IPS-18a (cell line): ENCODE results near the gene CHST11.
"Not testable (repeated sequence)": the region's sequence is repeated elsewhere in the genome, so short reads cannot be mapped to it uniquely, and the experiment has no call there.

ENCODE experiments used
- H3K27ac ChIP-seq: one replicate; pipeline ENCODE4 v1.5.1; 2013; ENCODE audit warnings: low read length
- H3K27me3 ChIP-seq: one replicate; pipeline ENCODE4 v1.6.1; 2013; ENCODE audit warnings: mild to moderate bottlenecking, low read length; ENCODE audit not compliant: control insufficient read depth, insufficient read depth
- H3K36me3 ChIP-seq: one replicate; pipeline ENCODE4 v1.6.1; 2013; ENCODE audit warnings: low read depth, low read length; ENCODE audit not compliant: control insufficient read depth
- H3K4me1 ChIP-seq: one replicate; pipeline ENCODE4 v1.6.1; 2013; ENCODE audit warnings: low read depth, low read length; ENCODE audit not compliant: control insufficient read depth
- H3K4me3 ChIP-seq: one replicate; pipeline ENCODE4 v1.5.1; 2013; ENCODE audit warnings: low read length
- H3K9ac ChIP-seq: one replicate; pipeline ENCODE4 v1.6.1; 2013; ENCODE audit warnings: mild to moderate bottlenecking, low read length, moderate library complexity
- H3K9me3 ChIP-seq: one replicate; pipeline ENCODE4 v1.6.1; 2013; ENCODE audit warnings: low read depth, low read length; ENCODE audit not compliant: control insufficient read depth

Gene CHST11

DNA sequence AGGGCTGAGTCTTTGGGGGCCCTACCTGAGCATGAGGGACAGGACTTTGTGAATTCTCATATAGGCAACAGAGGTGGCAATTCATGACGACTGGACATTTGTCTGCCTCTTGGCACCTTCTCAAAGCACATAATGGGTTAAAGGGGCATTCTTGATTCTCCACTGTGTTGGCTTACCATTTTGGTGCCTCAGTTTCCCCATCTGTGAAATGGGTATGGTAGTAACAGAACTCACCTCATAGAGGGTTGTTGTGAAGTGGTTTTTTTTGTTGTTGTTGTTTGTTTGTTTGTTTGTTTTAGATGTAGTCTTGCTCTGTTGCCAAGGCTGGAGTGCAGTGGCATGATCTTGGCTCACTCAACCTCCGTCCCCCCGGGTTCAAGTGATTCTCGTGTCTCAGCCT is 106.0 kb downstream of the CHST11 start:
- H3K9me3 ChIP-seq: no peaks in the 10 kb centered on the region
- no peak overlapping the region for H3K27ac ChIP-seq
- no peak overlapping the region for H3K9ac ChIP-seq
- H3K27me3 ChIP-seq: no peaks in the 10 kb centered on the region
- H3K4me3 ChIP-seq: no peak overlapping the region
- H3K36me3 ChIP-seq: no peaks in the 10 kb centered on the region
- no peaks in the 10 kb centered on the region for H3K4me1 ChIP-seq

- not testable (repeated sequence) for H3K9ac ChIP-seq, H3K27ac ChIP-seq, H3K4me3 ChIP-seq, H3K9me3 ChIP-seq, H3K27me3 ChIP-seq, H3K36me3 ChIP-seq, H3K4me1 ChIP-seq
Measured at GRCh38 chr12:104564662-104565061, 107.9 kb downstream of the CHST11 start.

DNA sequence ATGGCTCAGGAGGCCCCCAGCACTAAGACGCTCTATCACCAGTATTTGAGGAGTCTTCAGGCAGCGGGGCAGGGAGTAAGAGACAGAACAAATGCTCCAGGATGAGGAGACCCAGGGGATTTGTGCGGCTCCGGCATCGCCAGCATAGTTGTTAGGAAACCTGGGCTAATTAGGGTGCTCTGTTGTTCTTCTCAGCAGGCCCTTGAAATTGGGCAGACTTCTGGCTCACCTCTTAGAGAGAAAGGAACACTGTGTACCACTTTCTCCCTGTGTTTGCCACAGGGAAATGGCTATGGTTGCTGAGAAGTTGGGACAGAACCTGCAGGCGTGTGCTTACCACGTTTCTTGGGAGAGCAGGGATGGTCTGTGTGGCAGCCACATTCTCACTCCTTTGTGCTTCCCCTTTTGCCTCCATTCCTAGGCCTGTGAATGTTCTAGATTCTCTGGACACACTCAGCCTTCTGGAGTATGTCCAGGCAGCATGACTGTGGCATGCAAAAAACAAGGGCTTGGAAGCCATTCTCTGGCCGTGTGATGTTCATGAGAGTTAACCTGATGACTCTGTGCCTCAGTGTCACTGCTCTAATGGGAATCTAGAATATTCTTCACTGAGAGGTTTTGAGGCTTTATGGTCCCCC is 109.0 kb downstream of the CHST11 start:
- H3K36me3 ChIP-seq: no peaks in the 10 kb centered on the region

DNA sequence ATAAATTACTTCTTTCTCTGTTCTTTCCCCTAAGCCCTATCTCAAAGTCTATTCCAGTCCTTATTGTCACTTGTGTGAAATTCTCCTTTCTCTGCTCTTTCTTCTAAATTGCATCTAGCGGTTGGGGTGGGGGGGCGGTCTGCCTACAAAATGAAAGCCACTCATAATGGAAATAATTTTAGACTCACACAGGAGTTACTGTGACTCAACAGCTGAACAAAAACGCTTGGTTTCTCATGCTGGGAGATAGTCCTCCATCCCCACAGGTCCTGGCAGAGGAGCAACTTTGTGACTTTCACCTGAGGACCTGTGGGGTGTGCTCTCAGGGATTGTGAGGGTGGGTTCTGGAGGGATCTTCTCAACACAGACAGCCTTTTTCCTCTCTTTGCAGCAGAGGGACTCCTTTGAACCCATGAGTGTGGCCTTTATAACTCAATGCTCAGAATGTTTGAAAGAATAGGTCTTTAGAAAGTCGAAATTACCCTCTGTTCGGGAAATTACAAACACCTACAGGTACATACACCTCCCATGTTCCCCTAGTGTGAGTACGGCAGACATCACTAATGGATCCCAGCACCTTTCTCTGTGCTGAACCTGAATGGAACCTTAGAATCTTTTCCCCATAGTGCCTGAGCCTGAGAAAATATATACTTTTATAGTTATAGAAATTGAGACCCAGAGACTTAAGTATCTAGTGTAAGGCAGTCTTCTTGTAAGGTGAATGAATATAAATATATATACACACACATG is 109.7 kb downstream of the CHST11 start:
- H3K9me3 ChIP-seq: no peaks in the 10 kb centered on the region
- no peaks in the 10 kb centered on the region for H3K27me3 ChIP-seq
- no peak overlapping the region for H3K9ac ChIP-seq
- no peak overlapping the region for H3K27ac ChIP-seq
- no peak overlapping the region for H3K4me3 ChIP-seq
- no peaks in the 10 kb centered on the region for H3K4me1 ChIP-seq
- H3K36me3 ChIP-seq: no peaks in the 10 kb centered on the region

More for the DNA sequence above, 109.0 kb downstream of the CHST11 start:
- no peaks in the 10 kb centered on the region for H3K4me1 ChIP-seq
- H3K9me3 ChIP-seq: no peaks in the 10 kb centered on the region
- H3K27ac ChIP-seq: no peak overlapping the region
- H3K4me3 ChIP-seq: no peak overlapping the region
- H3K27me3 ChIP-seq: no peaks in the 10 kb centered on the region
- no peak overlapping the region for H3K9ac ChIP-seq

DNA sequence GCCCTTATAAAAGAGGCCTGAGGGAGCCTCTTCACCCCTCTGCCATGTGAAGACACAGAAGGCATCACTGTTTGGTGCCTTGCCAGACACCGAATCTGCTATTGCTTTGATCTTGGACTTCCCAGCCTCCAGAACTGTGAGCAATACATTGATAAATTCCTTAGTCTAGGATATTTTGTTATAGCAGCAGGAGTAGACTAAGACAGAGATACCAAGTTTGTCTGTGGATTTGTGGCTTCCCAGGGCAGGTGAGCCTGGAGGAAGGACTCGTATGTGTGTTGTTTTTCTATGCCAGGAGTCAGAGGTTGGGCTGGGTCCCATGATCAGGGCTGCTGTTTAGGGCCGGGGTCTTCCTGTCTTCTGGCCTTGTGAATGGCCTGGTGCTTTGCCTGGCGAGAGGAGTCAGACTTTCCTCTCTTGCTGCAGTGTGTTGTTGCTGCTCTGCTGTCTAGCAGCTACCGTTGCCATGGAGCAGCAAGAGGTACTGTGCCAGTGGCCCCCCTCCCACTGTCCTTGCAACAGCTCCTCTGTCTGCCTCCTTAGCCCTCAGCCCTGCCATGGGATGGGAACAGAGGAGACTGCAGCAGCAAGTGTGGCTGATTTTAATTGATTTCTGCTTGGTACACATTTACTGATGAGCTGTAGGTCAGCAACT is 111.2 kb downstream of the CHST11 start:
- Histone ChIP-seq H3K4me3 (no peak overlapping the region), H3K27me3 (no peaks in the 10 kb centered on the region), H3K36me3 (no peaks in the 10 kb centered on the region), H3K9ac (no peak overlapping the region), H3K9me3 (no peaks in the 10 kb centered on the region), H3K4me1 (no peaks in the 10 kb centered on the region), H3K27ac (no peak overlapping the region)

DNA sequence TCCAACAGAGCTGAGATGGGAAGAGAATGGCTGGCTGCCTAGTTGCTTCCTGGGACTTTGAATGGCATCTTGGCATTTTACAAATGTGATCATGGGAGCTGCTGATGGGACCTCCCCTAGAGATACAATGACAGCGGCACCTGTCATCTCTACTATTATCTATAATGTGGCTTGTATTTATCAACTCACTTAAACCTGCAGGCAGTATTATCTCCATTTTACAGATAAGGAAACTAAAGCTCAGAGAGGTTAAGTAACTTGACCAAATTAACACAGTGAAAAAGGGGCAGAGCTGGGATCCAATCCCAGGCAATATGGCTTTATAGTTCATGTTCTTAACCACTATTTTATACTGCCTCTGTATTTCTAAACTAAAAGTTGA is 111.7 kb downstream of the CHST11 start:
- Histone ChIP-seq H3K9ac (no peak overlapping the region), H3K4me1 (no peaks in the 10 kb centered on the region), H3K27ac (no peak overlapping the region), H3K27me3 (no peaks in the 10 kb centered on the region), H3K9me3 (no peaks in the 10 kb centered on the region), H3K4me3 (no peak overlapping the region), H3K36me3 (no peaks in the 10 kb centered on the region)

- Histone ChIP-seq H3K4me3 (no peak overlapping the region), H3K27ac (no peak overlapping the region), H3K36me3 (no peaks in the 10 kb centered on the region), H3K9me3 (no peaks in the 10 kb centered on the region), H3K9ac (no peak overlapping the region), H3K27me3 (no peaks in the 10 kb centered on the region), H3K4me1 (no peaks in the 10 kb centered on the region)
Measured at GRCh38 chr12:104568935-104569334, 112.2 kb downstream of the CHST11 start.

DNA sequence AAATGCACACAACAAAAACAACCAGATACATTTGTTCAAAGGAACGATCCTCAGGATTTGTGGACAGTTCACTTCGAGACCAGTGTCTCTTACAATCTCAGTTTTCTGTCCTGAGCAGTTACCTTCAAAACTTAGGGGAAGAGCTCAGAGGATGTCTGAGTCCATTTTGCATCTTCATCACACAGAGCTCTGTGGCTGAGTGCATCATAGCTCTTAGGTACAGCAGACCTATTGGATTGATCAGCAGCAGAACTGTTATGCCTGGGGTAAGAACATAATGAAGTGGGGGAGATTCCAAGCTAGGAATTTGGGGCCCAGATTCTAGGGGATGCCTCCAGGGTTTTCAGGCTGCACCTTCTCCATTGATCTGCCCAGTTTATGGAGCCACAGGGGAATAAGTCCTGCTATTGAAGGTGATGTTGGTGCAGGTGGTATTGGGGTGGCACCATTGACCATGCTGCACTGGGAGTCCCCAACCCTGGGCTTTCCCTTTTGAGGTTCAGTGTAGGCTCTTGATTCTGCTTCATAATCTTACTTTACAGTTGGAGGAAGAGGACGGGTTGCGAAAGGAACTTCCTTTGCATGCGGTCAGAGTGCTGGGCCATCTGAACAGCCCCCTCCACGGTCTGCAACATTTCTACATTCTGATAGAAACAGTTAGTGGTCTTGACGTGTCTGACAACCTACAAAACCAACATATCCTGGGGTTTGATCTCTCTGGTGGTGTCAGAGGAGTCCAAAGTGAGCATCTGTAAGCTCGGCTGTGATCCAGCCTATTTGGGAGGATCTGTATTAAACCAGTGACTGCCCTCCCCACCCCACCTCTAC is 112.8 kb downstream of the CHST11 start:
- Histone ChIP-seq H3K9ac (no peak overlapping the region), H3K27ac (no peak overlapping the region)

GRCh38 chr12:104570174-104570907 is 113.6 kb downstream of the CHST11 start:
- Histone ChIP-seq H3K4me3 (no peak overlapping the region), H3K27me3 (no peaks in the 10 kb centered on the region), H3K9me3 (no peaks in the 10 kb centered on the region), H3K27ac (no peak overlapping the region), H3K9ac (no peak overlapping the region), H3K36me3 (no peaks in the 10 kb centered on the region), H3K4me1 (no peaks in the 10 kb centered on the region)

More for the DNA sequence above, 112.8 kb downstream of the CHST11 start:
- Histone ChIP-seq H3K4me3 (no peak overlapping the region), H3K36me3 (no peaks in the 10 kb centered on the region), H3K4me1 (no peaks in the 10 kb centered on the region), H3K27me3 (no peaks in the 10 kb centered on the region), H3K9me3 (no peaks in the 10 kb centered on the region)

GRCh38 chr12:104571328-104571727 is 114.6 kb downstream of the CHST11 start:
- Histone ChIP-seq H3K27ac (no peak overlapping the region), H3K36me3 (no peaks in the 10 kb centered on the region), H3K4me1 (no peaks in the 10 kb centered on the region), H3K9me3 (no peaks in the 10 kb centered on the region), H3K4me3 (no peak overlapping the region), H3K9ac (no peak overlapping the region), H3K27me3 (no peaks in the 10 kb centered on the region)

- H3K27me3 ChIP-seq, H3K27ac ChIP-seq, H3K9me3 ChIP-seq, H3K9ac ChIP-seq, H3K4me1 ChIP-seq, H3K4me3 ChIP-seq, H3K36me3 ChIP-seq: not testable (repeated sequence)
Measured at GRCh38 chr12:104574353-104574752, 117.6 kb downstream of the CHST11 start.
